ENCODE measurements around the gene CORT. TPM values are rescaled to one million over a fixed set of nuclear protein-coding genes. Genes with fewer than 3 reads are reported as not detected.

CORT gene
- total and polyA plus RNA-seq, 2 donors (not counting 3 experiments of a cell fraction or from before 2014, with no cell fraction given) = 0.11 TPM; not detected in 1

GRCh38 chr1:10471411-10472219 is 21.8 kb downstream of the CORT start:
- dilution Hi-C loops (cut with MboI; ENCODE audit: extremely low pct_ligation_motif_present, low sequenced_read_pairs) = no loop called here
- Histone ChIP-seq H3K4me2 (ENCODE audit: insufficient read depth, low read length) (peak overlapping the region; percentile 76), H3K36me3 (ENCODE audit: control insufficient read depth in 2 of 2, extremely low read depth in 1 of 2, insufficient read depth in 2 of 2, low read length in 2 of 2) (peaks cover 0 to 5% of the 10 kb centered on the region in 2 experiments), H3K27ac (ENCODE audit: insufficient read depth, low read depth, low read length) (peak overlapping the region; percentile 25), H4K20me1 (replicated peaks; ENCODE audit: control insufficient read depth, extremely low read depth, insufficient read depth, low read length) (no peaks in the 10 kb centered on the region), H3K9me1 (replicated peaks; ENCODE audit: control insufficient read depth, extremely low read depth, insufficient read depth, low read length) (no peaks in the 10 kb centered on the region), H3K9ac (replicated peaks; ENCODE audit: extremely low read depth, insufficient read depth, low read length) (peak overlapping the region; percentile 64), H3K4me3 (replicated peaks in 1 of 3; ENCODE audit: insufficient read depth in 1 of 3, low read depth in 1 of 3, low read length in 3 of 3) (peak overlapping the region; percentile 39 to 81 (median 66)), H3K4me1 (ENCODE audit: control insufficient read depth, extremely low read depth, insufficient read depth, low read length) (peaks cover 8% of the 10 kb centered on the region), H3K79me2 (ENCODE audit: control insufficient read depth, insufficient read depth, low read length) (peaks cover 25% of the 10 kb centered on the region), H3K9me3 (replicated peaks; ENCODE audit: control insufficient read depth, insufficient read depth, low read length) (no peaks in the 10 kb centered on the region), H3K27me3 (ENCODE audit: control insufficient read depth in 2 of 2, insufficient read depth in 2 of 2, low read length in 2 of 2) (no peaks in the 10 kb centered on the region), H2AFZ (ENCODE audit: low read depth, low read length) (peak overlapping the region; percentile 79)
- FAIRE-seq = no peak
- intact Hi-C loops (cut with micrococcal nuclease) = loop anchor here (1.0 kb wide), 2 partner anchors 12 to 41 kb away; partner anchors contain the start of gene CENPS
- CTCF ChIA-PET = interaction anchor here (1.0 to 1.5 kb wide), 2 partner anchors 22 to 42 kb away, joined by 3 read pairs; partner anchors contain the start of gene CENPS
- TF ChIP-seq MYC (IDR thresholded peaks at IDR 0.05; ENCODE audit: low read depth, low read length) (no peak), MAX (IDR thresholded peaks at IDR 0.05; ENCODE audit: insufficient read depth, insufficient read length) (no peak), POLR2A (IDR thresholded peaks at IDR 0.05; ENCODE audit: low read depth, low read length) (no peak)
- POLR2A ChIA-PET = interaction anchor here (0.7 kb wide), 1 partner anchor 28 kb away, joined by 4 read pairs; no protein-coding TSS in a partner anchor
- TSS peak; percentile 42 for BruUV-seq (replicated peaks)
- no peak for DNase-seq (ENCODE audit: low read depth, low spot score)

- Histone ChIP-seq H3K79me2 (ENCODE audit: control insufficient read depth, insufficient read depth, low read length) (peaks cover 29% of the 10 kb centered on the region), H2AFZ (ENCODE audit: low read depth, low read length) (peak within 1 kb of the TSS; percentile 79), H3K9me1 (replicated peaks; ENCODE audit: control insufficient read depth, extremely low read depth, insufficient read depth, low read length) (no peaks in the 10 kb centered on the region), H3K4me3 (replicated peaks in 1 of 3; ENCODE audit: insufficient read depth in 1 of 3, low read depth in 1 of 3, low read length in 3 of 3) (peak within 1 kb of the TSS; percentile 39 to 81 (median 66)), H3K27me3 (ENCODE audit: control insufficient read depth in 2 of 2, insufficient read depth in 2 of 2, low read length in 2 of 2) (no peaks in the 10 kb centered on the region), H3K9me3 (replicated peaks; ENCODE audit: control insufficient read depth, insufficient read depth, low read length) (no peaks in the 10 kb centered on the region), H3K4me2 (ENCODE audit: insufficient read depth, low read length) (peak within 1 kb of the TSS; percentile 76), H3K9ac (replicated peaks; ENCODE audit: extremely low read depth, insufficient read depth, low read length) (peak within 1 kb of the TSS; percentile 64), H3K27ac (ENCODE audit: insufficient read depth, low read depth, low read length) (peak within 1 kb of the TSS; percentile 25), H4K20me1 (replicated peaks; ENCODE audit: control insufficient read depth, extremely low read depth, insufficient read depth, low read length) (no peaks in the 10 kb centered on the region), H3K4me1 (ENCODE audit: control insufficient read depth, extremely low read depth, insufficient read depth, low read length) (peaks cover 8% of the 10 kb centered on the region), H3K36me3 (ENCODE audit: control insufficient read depth in 2 of 2, extremely low read depth in 1 of 2, insufficient read depth in 2 of 2, low read length in 2 of 2) (peaks cover 0 to 2% of the 10 kb centered on the region in 2 experiments)
- ChIA-PET CTCF (interaction anchor here (1.0 to 1.5 kb wide), 2 partner anchors 21 to 42 kb away, joined by 3 read pairs; partner anchors contain the start of gene CENPS), POLR2A (interaction anchor here (1.0 kb wide), 1 partner anchor 41 kb away, joined by 3 read pairs; no protein-coding TSS in a partner anchor)
- dilution Hi-C loops (cut with MboI; ENCODE audit: extremely low pct_ligation_motif_present, low sequenced_read_pairs) = no loop called here
- peak; percentile 97 for DNase-seq (ENCODE audit: low read depth, low spot score)
- BruUV-seq (replicated peaks) = no TSS peak
- intact Hi-C loops (cut with micrococcal nuclease) = loop anchor here (1.0 kb wide), 2 partner anchors 13 to 42 kb away; partner anchors contain the start of gene CENPS
- peak; percentile 97 for FAIRE-seq
- no peak for TF ChIP-seq JUN (IDR thresholded peaks at IDR 0.05; ENCODE audit: borderline replicate concordance, insufficient read depth, insufficient read length, low read depth)
- TF ChIP-seq POLR2AphosphoS5 (IDR thresholded peaks at IDR 0.05; ENCODE audit: insufficient read depth, low read depth, low read length) = peak; percentile 59
- TF ChIP-seq EZH2 (IDR thresholded peaks at IDR 0.05; ENCODE audit: borderline replicate concordance, low read depth, low read length, severe bottlenecking) = no peak
- no peak for TF ChIP-seq CTCF (IDR thresholded peaks at IDR 0.05; ENCODE audit: extremely low read depth in 1 of 2, insufficient read depth in 1 of 2, low read depth in 1 of 2, low read length in 2 of 2)
- TF ChIP-seq MYC (IDR thresholded peaks at IDR 0.05; ENCODE audit: low read depth, low read length) = peak; percentile 72
- peak; percentile 78 for TF ChIP-seq POLR2A (IDR thresholded peaks at IDR 0.05; ENCODE audit: low read depth, low read length)
- peak; percentile 100 for TF ChIP-seq MAX (IDR thresholded peaks at IDR 0.05; ENCODE audit: insufficient read depth, insufficient read length)
Observed at GRCh38 chr1:10472220-10473144, 22.7 kb downstream of the CORT start, which contains the start of gene DFFA. TSS of gene DFFA (minus strand) at chr1:10472529. CDS start at chr1:10472458, 71 bp downstream.

All from endothelial cell of umbilical vein (primary cell).